ENCODE measurements around the gene STYXL2. TPM values are rescaled to one million over a fixed set of nuclear protein-coding genes. Genes with fewer than 3 reads are reported as not detected.

STYXL2 gene
- polyA plus RNA-seq, 1 donor (not counting 4 experiments of a cell fraction or from before 2014, with no cell fraction given), result not detected

GRCh38 chr1:167065471-167065870 is 28.4 kb upstream of the STYXL2 start:
- no peaks in the 10 kb centered on the region for H3K9me1 ChIP-seq (ENCODE audit: control insufficient read depth, extremely low read depth, insufficient read depth, low read length)
- no peak overlapping the region for H3K4me3 ChIP-seq (ENCODE audit: control insufficient read depth in 2 of 3, extremely low read depth in 1 of 3, insufficient read depth in 2 of 3, low read depth in 1 of 3, low read length in 3 of 3)
- TF ChIP-seq EZH2 (IDR thresholded peaks at IDR 0.05; ENCODE audit: low read length), result no peak
- no peak for TF ChIP-seq CTCF (optimal IDR thresholded peaks at IDR 0.05 in 1 of 3, IDR thresholded peaks at IDR 0.05 in 1 of 3, conservative IDR thresholded peaks at IDR 0.05 in 1 of 3; ENCODE audit: extremely low read depth in 1 of 3, insufficient read depth in 2 of 3, low read length in 3 of 3)
- H2AFZ ChIP-seq (ENCODE audit: control insufficient read depth, low read length), result no peak overlapping the region
- no peaks in the 10 kb centered on the region for H3K36me3 ChIP-seq (ENCODE audit: control insufficient read depth in 2 of 2, extremely low read depth in 1 of 2, insufficient read depth in 2 of 2, low read length in 2 of 2)
- H3K9me3 ChIP-seq (ENCODE audit: control insufficient read depth, low read depth, low read length), result no peaks in the 10 kb centered on the region
- H3K27me3 ChIP-seq (ENCODE audit: control insufficient read depth, extremely low read depth, insufficient read depth, low read length), result no peaks in the 10 kb centered on the region
- no peak overlapping the region for H3K4me2 ChIP-seq (ENCODE audit: control insufficient read depth, extremely low read depth, insufficient read depth, low read depth, low read length)
- no peak overlapping the region for H3K27ac ChIP-seq (ENCODE audit: control insufficient read depth, insufficient read depth, low read length)
- DNase-seq (ENCODE audit: low read depth, low spot score) (no peak), FAIRE-seq (no peak)
- no peaks in the 10 kb centered on the region for H4K20me1 ChIP-seq (ENCODE audit: control insufficient read depth, extremely low read depth, insufficient read depth, low read length)
- no peak overlapping the region for H3K9ac ChIP-seq (ENCODE audit: control insufficient read depth, extremely low read depth, insufficient read depth, low read length)
- no peaks in the 10 kb centered on the region for H3K79me2 ChIP-seq (ENCODE audit: control insufficient read depth, insufficient read depth, low read length)
- H3K4me1 ChIP-seq (ENCODE audit: control insufficient read depth, extremely low read depth, insufficient read depth, low read length), result no peaks in the 10 kb centered on the region
- dilution Hi-C loops (cut with MboI; ENCODE audit: extremely low pct_ligation_motif_present, low sequenced_read_pairs), result loop anchor here (25.0 kb wide), 2 partner anchors 203 to 447 kb away; partner anchors contain the start of gene CD247

GRCh38 chr1:167066333-167067122 is 27.3 kb upstream of the STYXL2 start:
- Histone ChIP-seq H4K20me1 (ENCODE audit: control insufficient read depth, extremely low read depth, insufficient read depth, low read length) (no peaks in the 10 kb centered on the region), H3K4me1 (ENCODE audit: control insufficient read depth, extremely low read depth, insufficient read depth, low read length) (no peaks in the 10 kb centered on the region), H3K4me2 (ENCODE audit: control insufficient read depth, extremely low read depth, insufficient read depth, low read depth, low read length) (peak overlapping the region; percentile 73), H3K9ac (ENCODE audit: control insufficient read depth, extremely low read depth, insufficient read depth, low read length) (peak overlapping the region; percentile 34), H3K36me3 (ENCODE audit: control insufficient read depth in 2 of 2, extremely low read depth in 1 of 2, insufficient read depth in 2 of 2, low read length in 2 of 2) (no peaks in the 10 kb centered on the region), H3K9me1 (ENCODE audit: control insufficient read depth, extremely low read depth, insufficient read depth, low read length) (no peaks in the 10 kb centered on the region), H3K4me3 (ENCODE audit: control insufficient read depth in 2 of 3, extremely low read depth in 1 of 3, insufficient read depth in 2 of 3, low read depth in 1 of 3, low read length in 3 of 3) (peak overlapping the region in 2 of 3 experiments; percentile 40 to 50), H3K27ac (ENCODE audit: control insufficient read depth, insufficient read depth, low read length) (no peak overlapping the region), H3K79me2 (ENCODE audit: control insufficient read depth, insufficient read depth, low read length) (no peaks in the 10 kb centered on the region), H3K27me3 (ENCODE audit: control insufficient read depth, extremely low read depth, insufficient read depth, low read length) (no peaks in the 10 kb centered on the region), H3K9me3 (ENCODE audit: control insufficient read depth, low read depth, low read length) (no peaks in the 10 kb centered on the region), H2AFZ (ENCODE audit: control insufficient read depth, low read length) (peak overlapping the region; percentile 76)
- DNase-seq (ENCODE audit: low read depth, low spot score) (no peak), FAIRE-seq (no peak)
- dilution Hi-C loops (cut with MboI; ENCODE audit: extremely low pct_ligation_motif_present, low sequenced_read_pairs), result loop anchor here (25.0 kb wide), 2 partner anchors 204 to 446 kb away; partner anchors contain the start of gene CD247
- TF ChIP-seq EZH2 (IDR thresholded peaks at IDR 0.05; ENCODE audit: low read length), result no peak
- TF ChIP-seq CTCF (optimal IDR thresholded peaks at IDR 0.05 in 1 of 3, IDR thresholded peaks at IDR 0.05 in 1 of 3, conservative IDR thresholded peaks at IDR 0.05 in 1 of 3; ENCODE audit: extremely low read depth in 1 of 3, insufficient read depth in 2 of 3, low read length in 3 of 3), result peak; percentile 85 to 97 (median 87)

Data from keratinocyte (primary cell).